ENCODE measurements around the gene RAB6C.
"Not testable (repeated sequence)": the region's sequence is repeated elsewhere in the genome, so short reads cannot be mapped to it uniquely, and the experiment has no call there.

The RAB6C gene

GRCh38 chr2:129945557-129945956, 33.9 kb upstream of the RAB6C start:
- DNase-seq = no peak
- Histone ChIP-seq H3K9ac (ENCODE audit: low read length) (no peak overlapping the region), H2BK120ac (ENCODE audit: low read depth, low read length) (no peak overlapping the region), H2AK5ac (ENCODE audit: low read length, severe bottlenecking) (no peak overlapping the region), H3K18ac (ENCODE audit: low read depth in 1 of 2, low read length in 2 of 2) (no peak overlapping the region), H2BK12ac (ENCODE audit: low read length in 2 of 2) (no peak overlapping the region), H3K4me3 (ENCODE audit: insufficient read depth in 1 of 2, low read depth in 1 of 2, low read length in 2 of 2) (no peak overlapping the region), H3K9me3 (ENCODE audit: control insufficient read depth, low read length) (no peaks in the 10 kb centered on the region), H3K36me3 (ENCODE audit: control insufficient read depth in 1 of 2, insufficient read depth in 2 of 2, low read depth in 1 of 2, low read length in 2 of 2) (no peaks in the 10 kb centered on the region), H3K23ac (ENCODE audit: low read length in 2 of 2) (no peak overlapping the region), H3K79me1 (replicated peaks; ENCODE audit: low read length, poor library complexity, severe bottlenecking) (no peaks in the 10 kb centered on the region), H2AFZ (ENCODE audit: low read depth, low read length) (no peak overlapping the region), H3K14ac (ENCODE audit: low read length in 2 of 2) (no peak overlapping the region), H3K4me2 (ENCODE audit: low read length, poor library complexity, severe bottlenecking) (no peak overlapping the region), H4K91ac (ENCODE audit: low read length) (no peak overlapping the region), H2BK5ac (ENCODE audit: low read depth, low read length, poor library complexity, severe bottlenecking) (no peak overlapping the region), H4K8ac (ENCODE audit: low read length) (no peak overlapping the region), H3K27me3 (ENCODE audit: control insufficient read depth in 1 of 2, insufficient read depth in 1 of 2, low read length in 2 of 2) (peaks cover 0 to 3% of the 10 kb centered on the region in 2 experiments), H3K4me1 (ENCODE audit: control insufficient read depth, insufficient read depth, low read depth, low read length) (no peaks in the 10 kb centered on the region), H2BK15ac (ENCODE audit: low read depth, poor library complexity, severe bottlenecking) (no peak overlapping the region), H3K27ac (ENCODE audit: low read length, poor library complexity, severe bottlenecking) (no peak overlapping the region), H3K4ac (ENCODE audit: low read depth in 1 of 2, low read length in 2 of 2) (no peak overlapping the region)

GRCh38 chr2:129947712-129948111, 31.8 kb upstream of the RAB6C start:
- H3K4me2 ChIP-seq (ENCODE audit: low read length, poor library complexity, severe bottlenecking); H3K27me3 ChIP-seq (ENCODE audit: control insufficient read depth in 1 of 2, insufficient read depth in 1 of 2, low read length in 2 of 2); H3K14ac ChIP-seq (ENCODE audit: low read length in 2 of 2); H3K79me1 ChIP-seq (replicated peaks; ENCODE audit: low read length, poor library complexity, severe bottlenecking); H3K36me3 ChIP-seq (ENCODE audit: control insufficient read depth in 1 of 2, insufficient read depth in 2 of 2, low read depth in 1 of 2, low read length in 2 of 2); DNase-seq; H3K4ac ChIP-seq (ENCODE audit: low read depth in 1 of 2, low read length in 2 of 2); H3K23ac ChIP-seq (ENCODE audit: low read length in 2 of 2); H4K91ac ChIP-seq (ENCODE audit: low read length); H3K27ac ChIP-seq (ENCODE audit: low read length, poor library complexity, severe bottlenecking); H2BK120ac ChIP-seq (ENCODE audit: low read depth, low read length); H2BK15ac ChIP-seq (ENCODE audit: low read depth, poor library complexity, severe bottlenecking); H3K9ac ChIP-seq (ENCODE audit: low read length); H3K18ac ChIP-seq (ENCODE audit: low read depth in 1 of 2, low read length in 2 of 2); H3K4me3 ChIP-seq (ENCODE audit: insufficient read depth in 1 of 2, low read depth in 1 of 2, low read length in 2 of 2); H3K9me3 ChIP-seq (ENCODE audit: control insufficient read depth, low read length); H2AFZ ChIP-seq (ENCODE audit: low read depth, low read length); H2BK5ac ChIP-seq (ENCODE audit: low read depth, low read length, poor library complexity, severe bottlenecking); H2BK12ac ChIP-seq (ENCODE audit: low read length in 2 of 2); H3K4me1 ChIP-seq (ENCODE audit: control insufficient read depth, insufficient read depth, low read depth, low read length); H2AK5ac ChIP-seq (ENCODE audit: low read length, severe bottlenecking); H4K8ac ChIP-seq (ENCODE audit: low read length): not testable (repeated sequence)
- 40% methylated on average over 2 of the region's 2 CpGs for WGBS

GRCh38 chr2:129956171-129956570, 23.3 kb upstream of the RAB6C start:
- not testable (repeated sequence) for H3K27me3 ChIP-seq (ENCODE audit: control insufficient read depth in 1 of 2, insufficient read depth in 1 of 2, low read length in 2 of 2); H3K14ac ChIP-seq (ENCODE audit: low read length in 2 of 2); H2BK12ac ChIP-seq (ENCODE audit: low read length in 2 of 2); H4K91ac ChIP-seq (ENCODE audit: low read length); H2AFZ ChIP-seq (ENCODE audit: low read depth, low read length); H3K18ac ChIP-seq (ENCODE audit: low read depth in 1 of 2, low read length in 2 of 2); H2AK5ac ChIP-seq (ENCODE audit: low read length, severe bottlenecking); H2BK5ac ChIP-seq (ENCODE audit: low read depth, low read length, poor library complexity, severe bottlenecking); H3K4ac ChIP-seq (ENCODE audit: low read depth in 1 of 2, low read length in 2 of 2); H3K23ac ChIP-seq (ENCODE audit: low read length in 2 of 2); DNase-seq; H3K4me1 ChIP-seq (ENCODE audit: control insufficient read depth, insufficient read depth, low read depth, low read length); H4K8ac ChIP-seq (ENCODE audit: low read length); H3K4me2 ChIP-seq (ENCODE audit: low read length, poor library complexity, severe bottlenecking); H3K9ac ChIP-seq (ENCODE audit: low read length); H3K36me3 ChIP-seq (ENCODE audit: control insufficient read depth in 1 of 2, insufficient read depth in 2 of 2, low read depth in 1 of 2, low read length in 2 of 2); H3K79me1 ChIP-seq (replicated peaks; ENCODE audit: low read length, poor library complexity, severe bottlenecking); H3K27ac ChIP-seq (ENCODE audit: low read length, poor library complexity, severe bottlenecking); H3K4me3 ChIP-seq (ENCODE audit: insufficient read depth in 1 of 2, low read depth in 1 of 2, low read length in 2 of 2); H3K9me3 ChIP-seq (ENCODE audit: control insufficient read depth, low read length); H2BK120ac ChIP-seq (ENCODE audit: low read depth, low read length); H2BK15ac ChIP-seq (ENCODE audit: low read depth, poor library complexity, severe bottlenecking)
- 83% methylated on average over 5 of the region's 6 CpGs for WGBS

- Histone ChIP-seq H3K27ac (ENCODE audit: low read length, poor library complexity, severe bottlenecking) (no peak overlapping the region), H2BK15ac (ENCODE audit: low read depth, poor library complexity, severe bottlenecking) (no peak overlapping the region), H4K91ac (ENCODE audit: low read length) (no peak overlapping the region), H3K9me3 (ENCODE audit: control insufficient read depth, low read length) (no peaks in the 10 kb centered on the region), H3K36me3 (ENCODE audit: control insufficient read depth in 1 of 2, insufficient read depth in 2 of 2, low read depth in 1 of 2, low read length in 2 of 2) (no peaks in the 10 kb centered on the region), H2BK5ac (ENCODE audit: low read depth, low read length, poor library complexity, severe bottlenecking) (no peak overlapping the region), H3K4me1 (ENCODE audit: control insufficient read depth, insufficient read depth, low read depth, low read length) (no peaks in the 10 kb centered on the region), H4K8ac (ENCODE audit: low read length) (no peak overlapping the region), H2BK120ac (ENCODE audit: low read depth, low read length) (no peak overlapping the region), H3K4me3 (ENCODE audit: insufficient read depth in 1 of 2, low read depth in 1 of 2, low read length in 2 of 2) (no peak overlapping the region), H2AFZ (ENCODE audit: low read depth, low read length) (no peak overlapping the region), H3K23ac (ENCODE audit: low read length in 2 of 2) (no peak overlapping the region), H3K79me1 (replicated peaks; ENCODE audit: low read length, poor library complexity, severe bottlenecking) (no peaks in the 10 kb centered on the region), H3K9ac (ENCODE audit: low read length) (no peak overlapping the region), H2BK12ac (ENCODE audit: low read length in 2 of 2) (no peak overlapping the region), H3K14ac (ENCODE audit: low read length in 2 of 2) (no peak overlapping the region), H3K18ac (ENCODE audit: low read depth in 1 of 2, low read length in 2 of 2) (no peak overlapping the region), H3K4ac (ENCODE audit: low read depth in 1 of 2, low read length in 2 of 2) (no peak overlapping the region), H3K4me2 (ENCODE audit: low read length, poor library complexity, severe bottlenecking) (no peak overlapping the region), H2AK5ac (ENCODE audit: low read length, severe bottlenecking) (no peak overlapping the region), H3K27me3 (ENCODE audit: control insufficient read depth in 1 of 2, insufficient read depth in 1 of 2, low read length in 2 of 2) (peaks cover 0 to 12% of the 10 kb centered on the region in 2 experiments)
- DNase-seq = no peak
- WGBS = 66% methylated on average over 3 of the region's 4 CpGs
Observed at GRCh38 chr2:129957891-129958290, 21.6 kb upstream of the RAB6C start.
